Hepatocyte (in vitro differentiated cells): Measurements from ENCODE around the gene KRT80. TPM values are rescaled to one million over a fixed set of nuclear protein-coding genes. Genes with fewer than 3 reads are reported as not detected.

Experiments used
- DNase-seq: peaks from one replicate; pipeline ENCODE4 v3.0.0-alpha.2; 2016; ENCODE audit warnings: low spot score
- H2AFZ ChIP-seq: fragments of 200-600 bp; sonication (generic); 2 replicates; pipeline ENCODE4 v1.6.0; 2016; ENCODE audit warnings: antibody characterized with exemption, mild to moderate bottlenecking
- H3K27ac ChIP-seq: fragments of 200-600 bp; sonication (generic); 2 replicates; pipeline ENCODE4 v1.5.1; 2016; ENCODE audit warnings: mild to moderate bottlenecking
- H3K27me3 ChIP-seq: fragments of 200-600 bp; sonication (generic); 2 replicates; pipeline ENCODE4 v1.6.1; 2016
- H3K36me3 ChIP-seq: fragments of 200-600 bp; sonication (generic); replicated peaks from 2 replicates; pipeline ENCODE4 v1.5.1; 2016; ENCODE audit warnings: low read depth; ENCODE audit not compliant: insufficient read depth
- H3K4me1 ChIP-seq: fragments of 200-600 bp; sonication (generic); 2 replicates; pipeline ENCODE4 v1.5.1; 2016; ENCODE audit warnings: mild to moderate bottlenecking, moderate library complexity; ENCODE audit not compliant: insufficient read depth
- H3K4me2 ChIP-seq: fragments of 200-600 bp; sonication (generic); 2 replicates; pipeline ENCODE4 v1.6.0; 2016
- H3K4me3 ChIP-seq: fragments of 200-600 bp; sonication (generic); 2 replicates; pipeline ENCODE4 v1.5.1; 2016; ENCODE audit warnings: mild to moderate bottlenecking
- H3K79me2 ChIP-seq: fragments of 200-600 bp; sonication (generic); 2 replicates; pipeline ENCODE4 v1.6.0; 2017; ENCODE audit warnings: mild to moderate bottlenecking
- H3K9me2 ChIP-seq: fragments of 200-600 bp; sonication (generic); replicated peaks from 2 replicates; pipeline ENCODE4 v1.6.0; 2017; ENCODE audit warnings: mild to moderate bottlenecking; ENCODE audit not compliant: insufficient read depth
- H3K9me3 ChIP-seq: fragments of 200-600 bp; sonication (generic); 2 replicates; pipeline ENCODE4 v1.5.1; 2016; ENCODE audit warnings: low read depth, mild to moderate bottlenecking
- H4K20me1 ChIP-seq: fragments of 200-600 bp; sonication (generic); 2 replicates; pipeline ENCODE4 v1.6.0; 2016; ENCODE audit warnings: mild to moderate bottlenecking; ENCODE audit not compliant: insufficient read depth, poor library complexity, severe bottlenecking
- EZH2 ChIP-seq: fragments of 200-600 bp; sonication (generic); IDR thresholded peaks from 2 replicates; pipeline ENCODE4 v1.6.1; 2016; ENCODE audit warnings: antibody characterized with exemption, mild to moderate bottlenecking, borderline replicate concordance
- EZH2phosphoT487 ChIP-seq: fragments of 200-600 bp; sonication (generic); IDR thresholded peaks from one replicate; pipeline ENCODE4 v1.6.1; 2018; ENCODE audit warnings: antibody characterized with exemption, mild to moderate bottlenecking, low read depth, moderate library complexity; ENCODE audit not compliant: unreplicated experiment, severe bottlenecking
- WGBS: methylation state at CpG from one replicate; pipeline ENCODE4 v1.1.6; 2016; ENCODE audit warnings: low lambda C conversion rate; ENCODE audit errors: missing lambda C conversion rate; 5-methylcytosine and 5-hydroxymethylcytosine counted together
- polyA plus RNA-seq: library from polyadenylated mRNA; unstranded; fragments of >200 nt; fragmentation: Nextera tagmentation; extraction: Ambion mirVana; gene quantifications from 2 replicates; pipeline ENCODE4 v1.2.1, GENCODE V29; 2016
- total RNA-seq: library from RNA; depleted of rRNA; stranded (reverse); fragments of >200 nt; gene quantifications from 2 replicates; pipeline ENCODE4 v1.2.3, GENCODE V29; 2014
- TF ChIP-seq, protein P1 (sequence below): fragments of 200-600 bp; sonication (generic); IDR thresholded peaks from 2 replicates; pipeline ENCODE4 v1.5.1; 2016; ENCODE audit warnings: antibody characterized with exemption, mild to moderate bottlenecking; ENCODE audit not compliant: poor library complexity

KRT80 gene
- total and polyA plus RNA-seq, 2 experiments from 2014 or later, result 0.77 to 1.2 TPM

DNA sequence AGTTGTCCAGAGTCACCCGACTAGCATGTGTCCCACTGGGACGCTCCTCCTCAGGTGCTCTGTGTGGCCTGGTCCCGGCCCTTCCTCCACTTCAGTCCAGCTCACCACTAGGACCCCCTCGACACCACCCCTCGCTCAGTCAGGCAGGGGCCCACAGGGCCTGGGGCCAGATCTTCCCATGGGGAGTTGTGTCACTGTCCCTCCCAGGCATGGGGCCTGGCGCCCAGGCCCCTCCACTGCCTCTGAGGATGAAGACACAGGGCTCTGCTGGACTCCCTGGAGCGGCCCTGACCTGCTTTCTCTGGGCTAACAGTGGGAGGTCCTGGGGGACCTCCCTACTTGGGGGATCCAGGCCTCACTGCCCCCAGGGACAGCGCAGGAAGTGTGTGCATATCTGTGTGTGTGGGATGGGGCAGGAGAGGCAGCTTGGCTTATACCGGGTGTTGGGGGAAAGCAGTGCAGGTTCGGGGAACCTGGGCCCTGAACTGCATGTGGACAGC, 43.8 kb downstream of the KRT80 start:
- no peak overlapping the region for H3K4me3 ChIP-seq
- H3K27ac ChIP-seq, result peak overlapping the region; percentile 95
- H3K27me3 ChIP-seq, result no peaks in the 10 kb centered on the region
- 94% methylated on average over 9 of the region's 10 CpGs for WGBS
- no peaks in the 10 kb centered on the region for H3K9me2 ChIP-seq
- no peak overlapping the region for H3K4me2 ChIP-seq
- H3K4me1 ChIP-seq, result peaks cover 52% of the 10 kb centered on the region
- DNase-seq, result no peak
- no peaks in the 10 kb centered on the region for H3K36me3 ChIP-seq
- H4K20me1 ChIP-seq, result no peaks in the 10 kb centered on the region
- H3K9me3 ChIP-seq, result no peaks in the 10 kb centered on the region
- TF ChIP-seq EZH2 (no peak), EZH2phosphoT487 (no peak)
- TF ChIP-seq, protein P1, sequence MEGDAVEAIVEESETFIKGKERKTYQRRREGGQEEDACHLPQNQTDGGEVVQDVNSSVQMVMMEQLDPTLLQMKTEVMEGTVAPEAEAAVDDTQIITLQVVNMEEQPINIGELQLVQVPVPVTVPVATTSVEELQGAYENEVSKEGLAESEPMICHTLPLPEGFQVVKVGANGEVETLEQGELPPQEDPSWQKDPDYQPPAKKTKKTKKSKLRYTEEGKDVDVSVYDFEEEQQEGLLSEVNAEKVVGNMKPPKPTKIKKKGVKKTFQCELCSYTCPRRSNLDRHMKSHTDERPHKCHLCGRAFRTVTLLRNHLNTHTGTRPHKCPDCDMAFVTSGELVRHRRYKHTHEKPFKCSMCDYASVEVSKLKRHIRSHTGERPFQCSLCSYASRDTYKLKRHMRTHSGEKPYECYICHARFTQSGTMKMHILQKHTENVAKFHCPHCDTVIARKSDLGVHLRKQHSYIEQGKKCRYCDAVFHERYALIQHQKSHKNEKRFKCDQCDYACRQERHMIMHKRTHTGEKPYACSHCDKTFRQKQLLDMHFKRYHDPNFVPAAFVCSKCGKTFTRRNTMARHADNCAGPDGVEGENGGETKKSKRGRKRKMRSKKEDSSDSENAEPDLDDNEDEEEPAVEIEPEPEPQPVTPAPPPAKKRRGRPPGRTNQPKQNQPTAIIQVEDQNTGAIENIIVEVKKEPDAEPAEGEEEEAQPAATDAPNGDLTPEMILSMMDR, result no peak
- no peaks in the 10 kb centered on the region for H3K79me2 ChIP-seq
- no peak overlapping the region for H2AFZ ChIP-seq

DNA sequence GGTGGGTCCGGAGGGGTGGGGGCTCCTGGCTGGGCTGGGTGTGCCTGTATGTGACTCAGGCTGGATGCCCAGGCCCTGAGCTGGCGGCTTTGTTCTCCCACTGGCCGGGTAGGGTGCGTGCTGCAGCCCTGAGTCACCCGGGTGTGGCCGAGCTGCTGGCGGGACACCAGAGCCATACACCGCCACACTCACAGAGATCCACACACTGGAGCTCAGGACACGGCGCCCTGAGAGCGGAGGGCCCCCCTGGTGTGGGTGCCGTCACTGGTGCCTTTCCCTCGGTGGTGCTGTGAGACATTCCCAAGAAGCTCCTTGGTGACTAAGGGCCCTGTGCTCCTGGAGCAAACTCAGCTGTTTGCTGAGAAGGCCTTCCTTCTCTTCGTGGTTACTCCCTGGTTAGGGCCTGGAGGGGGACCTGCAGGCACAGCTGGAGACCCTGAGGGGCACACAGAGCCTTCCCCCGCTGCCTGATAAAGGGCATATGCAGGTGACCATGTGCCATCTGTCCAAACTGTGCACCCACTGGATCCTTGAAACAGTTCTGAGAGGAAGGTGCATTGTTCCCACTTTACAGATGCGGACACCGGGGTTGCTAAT, 44.3 kb downstream of the KRT80 start:
- no peak overlapping the region for H3K4me2 ChIP-seq
- WGBS, result 67% methylated on average over 17 of the region's 17 CpGs
- H3K27me3 ChIP-seq, result no peaks in the 10 kb centered on the region
- H3K36me3 ChIP-seq, result no peaks in the 10 kb centered on the region
- no peaks in the 10 kb centered on the region for H3K79me2 ChIP-seq
- H3K4me1 ChIP-seq, result peaks cover 50% of the 10 kb centered on the region
- H3K9me2 ChIP-seq, result no peaks in the 10 kb centered on the region
- peak overlapping the region; percentile 95 for H3K27ac ChIP-seq
- no peaks in the 10 kb centered on the region for H3K9me3 ChIP-seq
- TF ChIP-seq EZH2phosphoT487 (no peak), EZH2 (no peak)
- TF ChIP-seq, protein P1, result no peak
- no peak overlapping the region for H3K4me3 ChIP-seq
- DNase-seq, result peak; percentile 95
- no peak overlapping the region for H2AFZ ChIP-seq
- H4K20me1 ChIP-seq, result no peaks in the 10 kb centered on the region

DNA sequence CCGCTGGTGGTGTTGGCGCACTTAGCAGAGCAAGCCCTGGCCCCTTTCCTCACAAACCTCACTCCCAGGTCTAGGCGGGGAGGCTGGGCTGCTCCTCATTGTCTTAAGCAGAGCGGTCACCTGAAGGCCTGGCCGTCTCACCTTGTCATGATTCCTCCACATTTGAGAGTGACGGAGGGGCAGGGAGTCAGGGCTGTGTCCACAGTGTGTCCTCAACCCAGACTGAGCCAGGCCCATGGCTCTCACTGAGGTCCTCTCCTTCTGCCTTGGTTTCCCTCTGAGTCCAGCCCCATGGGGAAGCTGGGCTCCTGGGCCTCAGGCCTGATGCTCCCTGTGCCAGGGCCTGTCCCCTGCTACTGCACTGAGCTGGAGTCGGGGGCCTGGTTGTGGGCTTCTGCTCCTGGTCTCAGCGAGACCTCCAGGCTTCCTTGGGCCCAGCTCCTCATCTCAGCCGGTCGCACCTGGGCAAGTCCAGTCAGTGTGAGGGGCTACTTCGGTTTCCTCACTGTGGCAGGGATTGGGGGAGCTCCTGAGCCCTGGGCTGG, 44.9 kb downstream of the KRT80 start:
- Histone ChIP-seq H3K36me3 (no peaks in the 10 kb centered on the region), H3K4me1 (peaks cover 45% of the 10 kb centered on the region), H3K4me3 (no peak overlapping the region), H3K79me2 (no peaks in the 10 kb centered on the region), H4K20me1 (no peaks in the 10 kb centered on the region), H2AFZ (no peak overlapping the region), H3K27me3 (no peaks in the 10 kb centered on the region), H3K4me2 (no peak overlapping the region), H3K27ac (peak overlapping the region; percentile 95), H3K9me3 (no peaks in the 10 kb centered on the region), H3K9me2 (no peaks in the 10 kb centered on the region)
- no peak for DNase-seq
- WGBS, result 88% methylated on average over 11 of the region's 11 CpGs
- no peak for TF ChIP-seq EZH2phosphoT487
- TF ChIP-seq, protein P1, result no peak
